ENCODE results near the gene PUM2. TPM values are rescaled to one million over a fixed set of nuclear protein-coding genes. Genes with fewer than 3 reads are reported as not detected.

The PUM2 gene
- total and polyA plus RNA-seq, 2 of the 13 experiments (the other 11 are each of a cell fraction or from before 2014, with no cell fraction given) = 69.6 to 69.8 TPM

DNA sequence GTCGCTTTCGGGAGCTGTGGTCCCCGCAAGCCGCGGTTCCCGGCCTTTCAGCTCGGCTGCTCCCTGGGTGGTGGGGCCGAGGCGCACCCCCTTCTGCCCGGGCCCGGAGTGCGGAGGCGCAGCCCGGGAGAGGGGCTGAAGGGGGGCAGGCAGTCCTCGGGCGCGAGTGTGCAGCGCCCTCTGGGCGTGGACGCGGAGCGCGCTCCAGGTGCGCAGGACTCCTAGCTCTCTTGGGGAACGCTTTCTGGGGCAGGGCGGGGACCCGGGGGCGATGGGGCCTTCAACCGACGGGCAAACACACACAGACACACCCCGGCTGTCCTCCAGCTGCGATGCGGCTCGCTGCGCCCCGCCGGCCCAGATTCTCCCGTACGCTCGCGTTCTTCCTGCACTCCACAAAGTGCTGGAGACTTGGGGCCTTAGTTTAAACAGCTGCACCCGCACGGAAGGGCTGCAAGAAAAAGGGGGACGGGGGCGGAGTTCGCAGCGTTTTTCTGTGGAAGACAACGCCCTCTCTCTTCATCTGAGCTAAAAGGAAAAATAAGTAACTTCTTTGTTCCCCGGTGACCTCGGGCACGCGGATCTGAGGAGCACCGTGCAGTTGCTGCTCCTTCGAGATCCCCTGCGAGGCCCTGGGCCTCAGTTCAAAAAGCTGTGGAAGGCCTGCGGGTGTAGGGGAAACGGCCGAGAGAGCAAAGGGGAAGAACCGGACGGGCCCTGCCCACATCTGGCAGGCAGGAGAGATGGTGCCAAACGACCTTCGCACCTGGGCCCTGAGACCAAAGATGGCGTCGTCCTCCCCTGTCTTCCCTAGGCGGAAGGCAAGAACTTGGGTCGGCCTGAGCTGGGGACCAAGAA lies 125.1 kb downstream of the PUM2 start (continued):
- TF ChIP-seq PLSCR1 (CRISPR knock-in tag; IDR thresholded peaks at IDR 0.05; ENCODE audit: borderline replicate concordance) = no peak
- TF ChIP-seq ZNF607 (CRISPR knock-in tag; IDR thresholded peaks at IDR 0.05; ENCODE audit: borderline replicate concordance) = peak; percentile 51; the same call in 1 of the 2 replicates
- peak; percentile 61; the same call in 1 of the 2 replicates for TF ChIP-seq MEIS1 (CRISPR knock-in tag; IDR thresholded peaks at IDR 0.05; ENCODE audit: borderline replicate concordance)
- 0 out of 2 replicates have a peak, but pooled peaks have one; percentile 40 for TF ChIP-seq WIZ (CRISPR knock-in tag; IDR thresholded peaks at IDR 0.05)
- peak; percentile 43; the same call in 1 of the 2 replicates for TF ChIP-seq CAMTA2 (CRISPR knock-in tag; IDR thresholded peaks at IDR 0.05; ENCODE audit: borderline replicate concordance)
- peak; percentile 94 for TF ChIP-seq KDM2A (CRISPR knock-in tag; IDR thresholded peaks at IDR 0.05; ENCODE audit: borderline replicate concordance, low read depth)
- TF ChIP-seq U2AF2 (IDR thresholded peaks at IDR 0.05; ENCODE audit: low read depth, low read length) = no peak
- TF ChIP-seq KDM6A (CRISPR knock-in tag; IDR thresholded peaks at IDR 0.05; ENCODE audit: low read depth) = no peak; the same call in 1 of the 2 replicates
- TF ChIP-seq ZNF333 (CRISPR knock-in tag; IDR thresholded peaks at IDR 0.05; ENCODE audit: borderline replicate concordance) = no peak
- TF ChIP-seq STAT6 (CRISPR knock-in tag; IDR thresholded peaks at IDR 0.05; ENCODE audit: borderline replicate concordance) = no peak
- TF ChIP-seq, protein P1, sequence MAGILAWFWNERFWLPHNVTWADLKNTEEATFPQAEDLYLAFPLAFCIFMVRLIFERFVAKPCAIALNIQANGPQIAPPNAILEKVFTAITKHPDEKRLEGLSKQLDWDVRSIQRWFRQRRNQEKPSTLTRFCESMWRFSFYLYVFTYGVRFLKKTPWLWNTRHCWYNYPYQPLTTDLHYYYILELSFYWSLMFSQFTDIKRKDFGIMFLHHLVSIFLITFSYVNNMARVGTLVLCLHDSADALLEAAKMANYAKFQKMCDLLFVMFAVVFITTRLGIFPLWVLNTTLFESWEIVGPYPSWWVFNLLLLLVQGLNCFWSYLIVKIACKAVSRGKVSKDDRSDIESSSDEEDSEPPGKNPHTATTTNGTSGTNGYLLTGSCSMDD (CRISPR knock-in tag; IDR thresholded peaks at IDR 0.05) = no peak
- peak; percentile 55 for TF ChIP-seq GATAD1 (CRISPR knock-in tag; IDR thresholded peaks at IDR 0.05)
- TF ChIP-seq ZNF567 (CRISPR knock-in tag; IDR thresholded peaks at IDR 0.05; ENCODE audit: borderline replicate concordance) = no peak
- TF ChIP-seq NR2F1 (CRISPR knock-in tag; IDR thresholded peaks at IDR 0.05) = 0 out of 4 replicates have a peak, but pooled peaks of 1 of the 2 experiments have one; percentile 5
- TF ChIP-seq MZF1 (CRISPR knock-in tag; IDR thresholded peaks at IDR 0.05; ENCODE audit: borderline replicate concordance) = no peak
- TF ChIP-seq, protein P2, sequence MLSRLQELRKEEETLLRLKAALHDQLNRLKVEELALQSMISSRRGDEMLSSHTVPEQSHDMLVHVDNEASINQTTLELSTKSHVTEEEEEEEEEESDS (CRISPR knock-in tag; IDR thresholded peaks at IDR 0.05; ENCODE audit: borderline replicate concordance) = no peak
- no peak for TF ChIP-seq HCFC1 (IDR thresholded peaks at IDR 0.05; ENCODE audit: low read depth, low read length)
- TF ChIP-seq CBX2 (IDR thresholded peaks at IDR 0.05; ENCODE audit: low read depth, low read length) = no peak
- peak; percentile 65; the same call in 1 of the 2 replicates for TF ChIP-seq CBX2 (CRISPR knock-in tag; IDR thresholded peaks at IDR 0.05; ENCODE audit: low read depth)
- TF ChIP-seq ZNF337 (CRISPR knock-in tag; IDR thresholded peaks at IDR 0.05; ENCODE audit: borderline replicate concordance, low read depth) = 0 out of 2 replicates have a peak, but pooled peaks have one; percentile 43
- no peak for TF ChIP-seq ZNF652 (CRISPR knock-in tag; IDR thresholded peaks at IDR 0.05; ENCODE audit: borderline replicate concordance, low read depth)
- TF ChIP-seq BRD4 (CRISPR knock-in tag; IDR thresholded peaks at IDR 0.05) = 0 out of 2 replicates have a peak, but pooled peaks have one; percentile 62
- no peak for TF ChIP-seq SMARCE1 (IDR thresholded peaks at IDR 0.05; ENCODE audit: borderline replicate concordance)
